GM20431 (cell line): ENCODE measurements around the gene LIMD2.

Source experiments
- in situ Hi-C: fragments of 300-500 bp; cut with MseI, MboI; formaldehyde crosslinking; loops from one replicate; pipeline ENCODE4 v1.15.0; 2020; ENCODE audit warnings: low sequenced_read_pairs; ENCODE audit not compliant: unreplicated experiment

LIMD2 gene

GRCh38 chr17:63685041-63685440, 14.9 kb downstream of the LIMD2 start:
- in situ Hi-C loops, result no loop called here

- in situ Hi-C loops, result no loop called here
Measured at GRCh38 chr17:63682981-63683380, 16.9 kb downstream of the LIMD2 start.

- in situ Hi-C loops, result no loop called here
Measured at GRCh38 chr17:63682441-63682840, 17.5 kb downstream of the LIMD2 start.

DNA sequence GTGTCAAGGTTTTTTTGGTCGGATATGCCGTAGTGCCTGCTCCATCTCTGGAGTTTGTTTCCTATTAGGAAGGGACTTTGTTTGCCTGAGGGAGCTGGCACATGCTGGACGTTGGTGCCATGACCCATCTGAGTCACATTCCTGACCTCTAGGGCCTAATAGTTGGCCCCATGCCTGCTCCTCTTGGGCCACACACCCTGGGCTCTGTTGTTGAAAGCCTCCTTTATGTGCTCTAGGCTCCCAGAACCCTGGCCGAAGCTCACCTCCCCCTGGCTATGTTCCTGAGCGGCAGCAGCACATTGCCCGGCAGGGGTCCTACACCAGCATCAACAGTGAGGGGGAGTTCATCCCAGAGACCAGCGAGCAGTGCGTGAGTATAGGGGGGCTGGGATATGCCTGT, 18.4 kb downstream of the LIMD2 start:
- in situ Hi-C loops, result no loop called here

GRCh38 chr17:63680700-63681099, 19.2 kb downstream of the LIMD2 start:
- in situ Hi-C loops, result no loop called here

DNA sequence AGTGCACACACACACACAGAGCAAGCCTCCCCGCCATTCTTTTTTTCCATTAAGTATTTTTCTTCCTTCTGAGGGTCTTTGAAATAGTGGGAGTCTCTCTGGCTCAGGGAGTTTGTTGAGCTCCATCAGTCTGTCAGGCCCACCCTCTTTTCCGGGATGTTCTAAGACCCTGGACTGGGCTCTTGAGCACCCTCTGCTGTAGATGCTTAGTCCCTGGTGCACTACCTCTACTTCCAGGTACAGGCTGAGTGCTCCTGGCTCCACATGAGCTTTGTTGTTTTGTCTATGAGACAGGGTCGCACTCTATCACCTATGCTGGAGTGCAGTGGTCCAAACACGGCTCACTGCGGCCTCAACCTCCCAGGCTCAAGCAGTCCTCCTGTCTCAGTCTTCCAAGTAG, 20.7 kb downstream of the LIMD2 start:
- in situ Hi-C loops, result no loop called here

DNA sequence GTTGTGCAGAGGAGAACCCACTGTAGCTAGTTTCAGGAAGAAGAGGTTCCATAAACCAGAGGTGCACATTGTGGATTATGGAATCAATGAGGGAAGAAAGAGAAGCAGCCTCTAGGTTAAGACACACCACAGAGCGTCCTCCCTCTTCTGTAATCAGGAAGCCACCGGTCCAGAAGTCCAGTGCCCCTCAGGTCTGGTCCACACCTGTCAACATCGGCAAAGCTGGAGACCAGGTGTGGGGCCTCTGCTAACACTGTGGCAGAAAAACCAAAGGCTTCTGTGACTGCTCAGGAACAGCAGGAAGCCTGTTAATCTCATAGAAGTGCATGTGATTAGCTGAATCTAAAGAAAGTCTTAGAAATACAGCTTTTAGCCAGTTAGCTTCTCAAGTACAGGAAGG, 23.3 kb downstream of the LIMD2 start:
- in situ Hi-C loops, result no loop called here

DNA sequence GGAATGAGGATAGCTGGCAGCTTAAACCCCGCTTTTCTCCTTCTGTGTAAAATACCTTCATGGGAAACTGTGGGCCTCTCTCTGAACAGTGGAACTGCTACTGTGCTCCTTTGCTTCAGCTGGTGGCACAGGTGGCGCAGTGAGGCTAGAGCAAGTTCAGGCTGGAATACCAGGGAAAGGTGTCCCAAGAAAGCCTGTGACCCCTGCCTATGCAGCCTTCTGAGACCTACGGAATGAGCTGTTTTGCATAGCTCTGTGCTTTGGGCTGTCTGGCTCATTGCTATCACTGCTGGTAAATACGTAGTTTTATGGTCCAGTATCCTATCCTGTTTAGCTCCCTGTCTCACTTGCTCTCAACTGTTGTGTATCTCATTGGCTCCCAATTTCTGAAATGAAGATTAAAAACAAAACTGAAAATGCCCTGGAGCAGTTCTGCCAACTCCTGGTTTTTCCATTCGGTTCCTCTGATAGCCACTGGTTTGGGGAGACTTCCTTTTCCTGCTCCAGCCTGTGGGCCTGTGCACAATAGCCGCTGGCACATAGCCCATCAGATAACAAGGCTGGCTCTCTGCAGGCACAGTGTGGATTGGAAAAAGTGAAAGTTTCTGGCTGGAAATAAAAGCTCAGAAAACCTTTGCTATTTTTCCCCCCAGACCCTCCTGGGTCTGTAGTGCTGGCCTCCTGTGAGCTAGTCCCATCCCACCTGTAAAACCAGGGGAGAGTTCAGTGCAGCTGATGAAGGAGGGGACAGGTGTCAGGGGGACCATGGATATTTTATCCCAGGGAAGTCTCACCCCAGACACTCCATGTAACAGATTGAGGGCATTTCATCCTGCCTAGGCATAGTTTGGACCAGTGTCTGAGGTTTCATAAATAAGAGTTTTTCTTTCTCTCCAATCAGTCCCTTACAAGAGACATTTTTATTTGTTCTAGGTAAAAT, 24.0 kb downstream of the LIMD2 start:
- in situ Hi-C loops, result no loop called here

DNA sequence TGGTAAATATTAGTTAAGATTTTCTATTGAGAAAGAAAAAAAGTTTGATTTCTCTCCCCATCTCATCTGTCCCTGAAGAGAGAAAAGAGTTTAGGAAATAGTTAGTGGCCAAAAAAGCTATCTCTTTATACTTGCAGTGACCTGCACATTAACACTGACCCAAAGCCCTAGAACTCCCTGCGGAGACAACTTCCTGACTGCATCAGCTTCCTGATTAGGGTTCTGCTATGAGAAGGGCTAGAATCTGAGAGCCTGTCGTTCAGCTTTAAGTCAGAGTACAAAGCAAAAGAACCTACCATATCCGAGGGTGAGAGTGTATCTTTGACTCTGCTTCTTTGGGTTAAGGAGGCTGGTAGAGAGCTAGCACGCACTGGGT, 24.7 kb downstream of the LIMD2 start:
- in situ Hi-C loops, result no loop called here

DNA sequence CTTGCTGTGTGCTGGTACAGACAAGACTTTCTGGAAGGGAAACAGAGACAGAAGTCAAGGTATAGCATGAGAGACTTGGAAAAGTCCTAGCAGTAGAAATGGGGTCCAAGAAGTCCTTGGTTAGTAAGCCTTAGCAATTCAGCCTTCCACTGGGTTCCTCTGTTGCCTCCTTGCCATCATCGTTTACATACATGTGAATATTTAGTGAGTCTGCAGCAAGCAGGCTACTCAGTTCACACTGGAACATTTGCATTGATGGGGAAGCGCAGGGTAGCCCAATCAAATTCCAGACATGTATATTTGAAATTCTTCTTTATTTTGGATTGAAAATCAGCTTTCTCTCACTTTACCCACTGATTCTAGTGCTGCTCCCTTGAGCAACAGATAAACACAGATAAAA, 27.1 kb downstream of the LIMD2 start:
- in situ Hi-C loops, result no loop called here

- in situ Hi-C loops, result no loop called here
Measured at GRCh38 chr17:63665527-63666214, 34.3 kb downstream of the LIMD2 start.

- in situ Hi-C loops, result no loop called here
Measured at GRCh38 chr17:63659850-63660249, 40.1 kb downstream of the LIMD2 start.

GRCh38 chr17:63658366-63658765, 41.6 kb downstream of the LIMD2 start:
- in situ Hi-C loops, result no loop called here

DNA sequence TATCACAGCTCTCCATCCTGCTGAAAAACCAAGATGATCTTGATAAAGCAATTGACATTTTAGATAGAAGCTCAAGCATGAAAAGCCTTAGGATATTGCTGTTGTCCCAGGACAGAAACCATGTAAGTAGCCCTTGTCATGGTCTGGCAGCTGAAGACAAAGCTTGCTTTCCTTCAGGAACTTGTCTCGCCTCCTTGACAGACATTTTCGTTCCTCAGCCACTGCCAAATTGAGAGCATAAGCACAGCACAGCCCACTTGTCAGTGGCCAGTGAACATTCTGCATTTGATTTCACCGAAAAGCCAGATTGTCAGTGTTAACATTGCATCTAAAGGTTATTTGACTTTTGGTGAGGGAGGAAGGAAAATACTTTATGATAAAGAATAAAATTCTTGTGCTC, 42.1 kb downstream of the LIMD2 start:
- in situ Hi-C loops, result no loop called here

DNA sequence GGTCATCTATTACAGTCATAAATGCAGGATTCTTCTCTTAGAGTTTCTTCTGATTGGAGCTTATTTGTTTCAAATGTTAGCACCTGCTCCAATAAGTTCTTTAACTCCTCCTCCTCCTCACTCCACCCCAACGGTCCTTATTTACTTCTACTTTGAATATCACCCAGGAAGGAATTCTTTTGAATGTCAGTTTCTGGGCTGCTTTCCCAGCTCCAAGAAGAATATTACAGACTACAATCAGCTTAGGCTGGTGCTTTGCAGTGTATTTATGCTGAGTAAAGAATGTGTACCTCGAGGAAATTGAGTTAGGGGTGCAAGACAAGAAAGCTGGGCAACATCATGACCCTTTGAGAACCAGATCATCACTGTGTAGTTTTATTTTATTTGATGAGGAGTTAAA, 46.9 kb downstream of the LIMD2 start:
- in situ Hi-C loops, result no loop called here

DNA sequence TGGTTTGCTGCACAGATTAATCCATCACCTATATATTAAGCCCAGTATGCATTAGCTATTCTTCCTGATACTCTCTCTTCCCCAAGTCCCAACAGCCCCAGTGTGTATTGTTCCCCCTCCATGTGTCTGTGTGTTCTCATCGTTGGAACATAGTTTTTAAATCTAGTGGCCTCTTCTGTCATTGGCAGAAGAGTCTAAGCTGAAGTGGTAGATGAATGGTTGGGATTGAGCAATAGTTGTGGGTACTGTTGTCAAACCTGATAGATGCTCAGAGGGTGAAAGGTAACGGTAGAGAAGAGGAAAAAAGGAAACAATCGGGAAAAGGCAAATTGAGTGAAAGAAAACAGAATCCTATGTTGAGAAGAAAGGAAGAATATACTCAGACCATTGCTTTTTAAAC, 47.8 kb downstream of the LIMD2 start:
- in situ Hi-C loops, result no loop called here

DNA sequence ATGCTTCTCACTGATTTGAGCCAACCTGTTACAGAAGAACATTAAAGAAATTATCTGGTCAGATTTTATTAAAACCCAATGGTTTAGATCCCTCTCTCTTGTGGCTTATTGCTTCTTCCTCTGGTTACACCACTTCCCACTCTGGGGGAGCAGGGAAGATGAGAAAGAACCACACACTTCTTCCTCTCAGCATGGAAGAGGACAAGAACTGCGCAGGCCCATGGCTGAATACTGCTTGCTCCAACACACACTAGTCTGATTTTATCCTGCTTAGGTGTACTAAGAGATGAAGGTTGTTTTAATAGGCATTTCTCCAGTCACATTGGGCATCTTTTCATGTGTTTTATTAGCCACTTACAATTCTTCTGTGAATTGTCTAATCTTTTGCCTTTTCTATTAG, 50.1 kb downstream of the LIMD2 start:
- in situ Hi-C loops, result no loop called here

DNA sequence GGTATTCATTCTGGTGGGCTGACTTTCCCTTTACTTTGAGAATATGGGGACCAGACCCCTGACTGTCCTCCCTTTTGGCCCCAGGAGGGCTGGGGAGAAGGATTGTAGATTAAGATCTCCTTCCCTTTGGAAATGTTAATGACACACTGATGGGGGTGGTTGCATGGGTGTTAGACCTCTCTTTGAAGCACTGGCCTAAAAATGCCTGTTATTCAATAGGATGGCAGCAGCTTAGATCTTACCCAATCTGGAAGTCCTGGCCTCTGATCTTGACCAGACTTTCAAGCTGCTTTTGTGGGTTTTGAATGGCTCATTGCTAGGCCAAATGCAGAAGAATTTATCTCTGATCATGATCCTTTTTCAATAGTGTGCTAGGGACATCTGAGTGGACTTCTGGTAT, 52.0 kb downstream of the LIMD2 start:
- in situ Hi-C loops, result no loop called here

- in situ Hi-C loops, result no loop called here
Measured at GRCh38 chr17:63647065-63647725, 52.7 kb downstream of the LIMD2 start.

- in situ Hi-C loops, result no loop called here
Measured at GRCh38 chr17:63646488-63646806, 53.5 kb downstream of the LIMD2 start.
